Effector memory CD4-positive, alpha-beta T cell (primary cell): ENCODE measurements around the gene STK32C.

Source experiments
- DNase-seq, 3 donors: peaks; one replicate each; pipeline ENCODE4 v3.0.0-alpha.2; 2020
- H3K27ac ChIP-seq: 2 replicates; pipeline ENCODE4 v1.7.0; 2013; ENCODE audit warnings: mild to moderate bottlenecking, low read length, moderate library complexity; ENCODE audit not compliant: insufficient read depth, poor library complexity, severe bottlenecking
- H3K27me3 ChIP-seq: replicated peaks from 2 replicates; pipeline ENCODE4 v1.7.0; 2013; ENCODE audit warnings: mild to moderate bottlenecking, low read length; ENCODE audit not compliant: insufficient read depth, control insufficient read depth, poor library complexity, severe bottlenecking
- H3K36me3 ChIP-seq: 2 replicates; pipeline ENCODE4 v1.7.0; 2013; ENCODE audit warnings: mild to moderate bottlenecking, low read length, moderate library complexity; ENCODE audit not compliant: control insufficient read depth, insufficient read depth
- H3K4me1 ChIP-seq: 2 replicates; pipeline ENCODE4 v1.7.0; 2013; ENCODE audit warnings: low read length, mild to moderate bottlenecking; ENCODE audit not compliant: control insufficient read depth, insufficient read depth, poor library complexity, severe bottlenecking
- H3K4me3 ChIP-seq: 2 replicates; pipeline ENCODE4 v1.7.0; 2013; ENCODE audit warnings: low read length, low read depth, mild to moderate bottlenecking; ENCODE audit not compliant: insufficient read depth, poor library complexity, severe bottlenecking
- H3K9me3 ChIP-seq: 2 replicates; pipeline ENCODE4 v1.7.0; 2013; ENCODE audit warnings: mild to moderate bottlenecking, low read length, moderate library complexity; ENCODE audit not compliant: control insufficient read depth

Gene STK32C

GRCh38 chr10:132240156-132240555, 67.6 kb downstream of the STK32C start:
- Histone ChIP-seq H3K4me3 (no peak overlapping the region), H3K36me3 (no peaks in the 10 kb centered on the region), H3K27me3 (no peaks in the 10 kb centered on the region), H3K4me1 (no peaks in the 10 kb centered on the region), H3K27ac (no peak overlapping the region), H3K9me3 (no peaks in the 10 kb centered on the region)
- DNase-seq: no peak

GRCh38 chr10:132239126-132240031, 68.4 kb downstream of the STK32C start:
- no peak for DNase-seq
- no peaks in the 10 kb centered on the region for H3K9me3 ChIP-seq
- no peaks in the 10 kb centered on the region for H3K4me1 ChIP-seq
- H3K27me3 ChIP-seq: no peaks in the 10 kb centered on the region
- no peak overlapping the region for H3K4me3 ChIP-seq
- H3K36me3 ChIP-seq: no peaks in the 10 kb centered on the region
- no peak overlapping the region for H3K27ac ChIP-seq

GRCh38 chr10:132238371-132239125, 69.2 kb downstream of the STK32C start:
- H3K27ac ChIP-seq: no peak overlapping the region
- H3K4me1 ChIP-seq: no peaks in the 10 kb centered on the region
- H3K9me3 ChIP-seq: no peaks in the 10 kb centered on the region
- H3K4me3 ChIP-seq: no peak overlapping the region
- no peak for DNase-seq
- no peaks in the 10 kb centered on the region for H3K27me3 ChIP-seq
- H3K36me3 ChIP-seq: no peaks in the 10 kb centered on the region

- no peaks in the 10 kb centered on the region for H3K36me3 ChIP-seq
- H3K4me1 ChIP-seq: no peaks in the 10 kb centered on the region
- no peak overlapping the region for H3K4me3 ChIP-seq
- no peaks in the 10 kb centered on the region for H3K27me3 ChIP-seq
- no peaks in the 10 kb centered on the region for H3K9me3 ChIP-seq
- DNase-seq: no peak
- H3K27ac ChIP-seq: no peak overlapping the region
Observed at GRCh38 chr10:132237871-132238270, 69.9 kb downstream of the STK32C start.

- DNase-seq: no peak
- H3K4me1 ChIP-seq: peaks cover 2% of the 10 kb centered on the region
- H3K9me3 ChIP-seq: no peaks in the 10 kb centered on the region
- H3K36me3 ChIP-seq: no peaks in the 10 kb centered on the region
- no peak overlapping the region for H3K27ac ChIP-seq
- no peaks in the 10 kb centered on the region for H3K27me3 ChIP-seq
- H3K4me3 ChIP-seq: no peak overlapping the region
Observed at GRCh38 chr10:132237396-132237795, 70.4 kb downstream of the STK32C start.

GRCh38 chr10:132236881-132237280, 70.9 kb downstream of the STK32C start:
- peaks cover 5% of the 10 kb centered on the region for H3K4me1 ChIP-seq
- no peaks in the 10 kb centered on the region for H3K9me3 ChIP-seq
- no peak overlapping the region for H3K27ac ChIP-seq
- H3K4me3 ChIP-seq: no peak overlapping the region
- H3K27me3 ChIP-seq: no peaks in the 10 kb centered on the region
- no peak for DNase-seq
- H3K36me3 ChIP-seq: no peaks in the 10 kb centered on the region

GRCh38 chr10:132236161-132236560, 71.6 kb downstream of the STK32C start:
- Histone ChIP-seq H3K36me3 (no peaks in the 10 kb centered on the region), H3K27me3 (no peaks in the 10 kb centered on the region), H3K27ac (no peak overlapping the region), H3K9me3 (no peaks in the 10 kb centered on the region), H3K4me3 (no peak overlapping the region), H3K4me1 (peaks cover 6% of the 10 kb centered on the region)
- no peak for DNase-seq

- H3K4me3 ChIP-seq: no peak overlapping the region
- no peaks in the 10 kb centered on the region for H3K27me3 ChIP-seq
- no peaks in the 10 kb centered on the region for H3K9me3 ChIP-seq
- no peak overlapping the region for H3K27ac ChIP-seq
- H3K4me1 ChIP-seq: peaks cover 6% of the 10 kb centered on the region
- H3K36me3 ChIP-seq: no peaks in the 10 kb centered on the region
- DNase-seq: no peak
Observed at GRCh38 chr10:132234860-132235259, 72.9 kb downstream of the STK32C start.

- no peaks in the 10 kb centered on the region for H3K27me3 ChIP-seq
- peaks cover 6% of the 10 kb centered on the region for H3K4me1 ChIP-seq
- H3K36me3 ChIP-seq: no peaks in the 10 kb centered on the region
- no peak overlapping the region for H3K27ac ChIP-seq
- no peak overlapping the region for H3K4me3 ChIP-seq
- no peak for DNase-seq
- H3K9me3 ChIP-seq: no peaks in the 10 kb centered on the region
Observed at GRCh38 chr10:132233501-132234085, 74.2 kb downstream of the STK32C start.

GRCh38 chr10:132232981-132233380, 74.8 kb downstream of the STK32C start:
- no peak for DNase-seq
- peaks cover 6% of the 10 kb centered on the region for H3K4me1 ChIP-seq
- H3K9me3 ChIP-seq: no peaks in the 10 kb centered on the region
- no peak overlapping the region for H3K4me3 ChIP-seq
- no peaks in the 10 kb centered on the region for H3K36me3 ChIP-seq
- no peaks in the 10 kb centered on the region for H3K27me3 ChIP-seq
- no peak overlapping the region for H3K27ac ChIP-seq
